ENCODE results near the gene CDH5. TPM values are rescaled to one million over a fixed set of nuclear protein-coding genes. Genes with fewer than 3 reads are reported as not detected.
"Not testable (repeated sequence)": the region's sequence is repeated elsewhere in the genome, so short reads cannot be mapped to it uniquely, and the experiment has no call there.

CDH5 gene
- total and polyA plus RNA-seq, 2 experiments from 2014 or later: not detected

DNA sequence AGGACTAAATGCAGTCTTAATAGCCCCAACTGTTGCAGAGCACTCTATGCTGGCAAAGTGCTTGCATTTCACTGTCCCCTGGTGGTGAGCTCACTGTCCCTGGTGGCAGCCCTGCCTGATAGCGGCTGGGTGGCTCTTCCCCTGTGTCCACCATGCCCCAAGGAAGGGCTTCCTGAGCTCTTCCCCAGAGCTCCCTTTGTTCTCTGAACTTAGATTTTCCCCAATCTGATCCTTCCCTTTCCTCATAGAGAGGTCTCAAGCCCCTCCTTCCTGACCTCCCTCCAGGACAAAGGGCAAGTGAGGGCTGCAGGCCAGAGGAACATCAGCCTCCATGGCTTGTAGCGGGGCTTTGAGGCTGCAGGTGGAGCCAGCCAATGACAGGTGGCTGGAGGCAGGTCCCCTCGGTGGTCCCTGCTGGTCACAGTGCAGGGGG, 77.6 kb downstream of the CDH5 start:
- peaks cover 14% of the 10 kb centered on the region for H3K4me1 ChIP-seq (ENCODE audit: insufficient read depth)
- H3F3A ChIP-seq (ENCODE audit: insufficient read depth): no peaks in the 10 kb centered on the region
- no peak overlapping the region for H3K9ac ChIP-seq
- TF ChIP-seq EZH2 (IDR thresholded peaks at IDR 0.05; ENCODE audit: insufficient read depth, poor library complexity, severe bottlenecking): no peak
- H3K27ac ChIP-seq: no peak overlapping the region
- DNase-seq: no peak
- H3K79me2 ChIP-seq (ENCODE audit: insufficient read depth): no peaks in the 10 kb centered on the region
- H3K27me3 ChIP-seq (replicated peaks; ENCODE audit: insufficient read depth): no peaks in the 10 kb centered on the region; the same call in 1 of the 2 replicates
- H3K36me3 ChIP-seq (ENCODE audit: low read depth): no peaks in the 10 kb centered on the region
- no peak overlapping the region for H3K4me3 ChIP-seq
- no peaks in the 10 kb centered on the region for H3K9me2 ChIP-seq (ENCODE audit: insufficient read depth)
- H3K4me2 ChIP-seq (ENCODE audit: unreplicated experiment): no peak overlapping the region
- 74 to 81% methylated on average over 3 of the region's 3 CpGs for WGBS, 2 experiments (ENCODE audit: low coverage in 1 of 2, low lambda C conversion rate in 2 of 2, missing lambda C conversion rate in 2 of 2)
- H3K9me3 ChIP-seq (ENCODE audit: low read depth): no peaks in the 10 kb centered on the region
- in situ Hi-C loops (cut with MboI): no loop called here
- no peak overlapping the region for H2AFZ ChIP-seq
- no peaks in the 10 kb centered on the region for H4K20me1 ChIP-seq (ENCODE audit: insufficient read depth)

DNA sequence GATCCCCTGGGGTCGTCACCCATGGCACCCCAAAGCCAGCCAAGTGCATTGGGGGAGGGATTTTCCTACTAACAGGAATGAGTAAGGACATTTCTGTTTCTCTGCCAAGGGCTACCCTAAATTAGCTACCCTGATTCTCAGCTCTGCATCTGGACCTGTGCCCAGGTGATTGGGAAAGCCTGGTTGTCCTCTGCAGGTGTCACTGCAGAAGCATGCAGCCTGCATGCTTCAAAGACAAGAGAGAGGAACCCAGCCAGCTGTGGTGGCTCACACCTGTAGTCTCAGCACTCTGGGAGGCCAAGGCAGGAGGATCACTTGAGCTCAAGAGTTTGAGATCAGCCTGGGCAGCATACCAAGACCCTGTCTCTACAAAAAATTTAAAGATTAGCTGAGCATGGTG, 80.2 kb downstream of the CDH5 start:
- Histone ChIP-seq H3K9me3 (ENCODE audit: low read depth) (no peaks in the 10 kb centered on the region), H3K9ac (no peak overlapping the region), H3K27me3 (replicated peaks; ENCODE audit: insufficient read depth) (no peaks in the 10 kb centered on the region; the same call in 1 of the 2 replicates), H3K79me2 (ENCODE audit: insufficient read depth) (no peaks in the 10 kb centered on the region), H3K27ac (no peak overlapping the region), H3K4me1 (ENCODE audit: insufficient read depth) (peaks cover 13% of the 10 kb centered on the region), H3F3A (ENCODE audit: insufficient read depth) (no peaks in the 10 kb centered on the region), H4K20me1 (ENCODE audit: insufficient read depth) (no peaks in the 10 kb centered on the region), H2AFZ (no peak overlapping the region), H3K4me3 (no peak overlapping the region), H3K4me2 (ENCODE audit: unreplicated experiment) (no peak overlapping the region), H3K9me2 (ENCODE audit: insufficient read depth) (no peaks in the 10 kb centered on the region), H3K36me3 (ENCODE audit: low read depth) (no peaks in the 10 kb centered on the region)
- TF ChIP-seq EZH2phosphoT487 (IDR thresholded peaks at IDR 0.05; ENCODE audit: insufficient read depth, low read depth): no peak
- TF ChIP-seq EZH2 (IDR thresholded peaks at IDR 0.05; ENCODE audit: insufficient read depth, poor library complexity, severe bottlenecking): no peak
- in situ Hi-C loops (cut with MboI): no loop called here
- DNase-seq: no peak
- WGBS, 2 experiments (ENCODE audit: low coverage in 1 of 2, low lambda C conversion rate in 2 of 2, missing lambda C conversion rate in 2 of 2): 73 to 88% methylated on average over 1 of the region's 1 CpG

DNA sequence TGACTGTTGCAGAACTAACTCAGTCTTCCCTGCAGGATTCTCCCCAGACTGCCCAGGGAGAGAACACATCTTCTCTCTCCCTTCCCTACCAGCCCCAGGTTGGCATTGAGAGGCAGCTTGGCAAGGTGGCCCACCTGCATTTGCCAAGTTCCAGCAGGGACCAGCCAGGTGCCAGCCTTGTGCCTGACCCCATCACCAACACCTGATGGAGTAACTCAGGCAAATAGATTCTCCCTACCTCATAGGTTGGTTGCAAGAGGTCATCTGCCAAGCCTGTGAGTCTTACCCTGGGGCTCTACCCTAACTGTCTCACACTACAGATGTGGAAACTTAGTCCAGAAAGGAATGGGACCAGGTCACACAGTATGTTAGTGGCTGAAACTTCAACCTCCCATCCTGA, 81.0 kb downstream of the CDH5 start:
- no peaks in the 10 kb centered on the region for H3K79me2 ChIP-seq (ENCODE audit: insufficient read depth)
- no peaks in the 10 kb centered on the region; the same call in 1 of the 2 replicates for H3K27me3 ChIP-seq (replicated peaks; ENCODE audit: insufficient read depth)
- in situ Hi-C loops (cut with MboI): no loop called here
- H2AFZ ChIP-seq: no peak overlapping the region
- no peaks in the 10 kb centered on the region for H3K9me2 ChIP-seq (ENCODE audit: insufficient read depth)
- no peak for DNase-seq
- H3K27ac ChIP-seq: no peak overlapping the region
- no peak for TF ChIP-seq EZH2phosphoT487 (IDR thresholded peaks at IDR 0.05; ENCODE audit: insufficient read depth, low read depth)
- no peak for TF ChIP-seq EZH2 (IDR thresholded peaks at IDR 0.05; ENCODE audit: insufficient read depth, poor library complexity, severe bottlenecking)
- H3K4me2 ChIP-seq (ENCODE audit: unreplicated experiment): no peak overlapping the region
- H3F3A ChIP-seq (ENCODE audit: insufficient read depth): no peaks in the 10 kb centered on the region
- H3K4me1 ChIP-seq (ENCODE audit: insufficient read depth): peaks cover 6% of the 10 kb centered on the region
- no peak overlapping the region for H3K4me3 ChIP-seq
- no peaks in the 10 kb centered on the region for H3K9me3 ChIP-seq (ENCODE audit: low read depth)
- no peak overlapping the region for H3K9ac ChIP-seq
- no peaks in the 10 kb centered on the region for H4K20me1 ChIP-seq (ENCODE audit: insufficient read depth)
- no peaks in the 10 kb centered on the region for H3K36me3 ChIP-seq (ENCODE audit: low read depth)

DNA sequence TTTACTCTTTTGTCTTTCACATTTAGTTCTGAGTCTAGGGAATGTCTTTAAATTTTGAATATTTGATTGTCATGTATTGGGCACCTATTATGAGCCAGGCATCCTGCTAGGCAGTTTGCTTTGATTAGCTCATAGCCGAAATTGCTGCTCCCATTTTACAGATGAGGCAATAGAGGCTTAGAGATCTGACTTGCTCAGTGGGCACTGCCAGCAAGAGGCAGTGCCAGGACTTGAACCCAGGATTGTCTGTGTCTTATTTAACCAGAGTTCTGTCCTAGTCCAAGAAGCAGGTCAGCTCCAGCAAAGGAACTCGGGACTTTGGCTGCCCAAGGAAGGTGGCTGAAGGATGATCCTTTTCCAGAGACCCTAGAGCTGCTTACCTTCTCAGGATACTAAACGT, 85.1 kb downstream of the CDH5 start:
- WGBS, 2 experiments (ENCODE audit: low coverage in 1 of 2, low lambda C conversion rate in 2 of 2, missing lambda C conversion rate in 2 of 2): 68 to 72% methylated on average over 3 of the region's 3 CpGs
- in situ Hi-C loops (cut with MboI): no loop called here
- H4K20me1 ChIP-seq (ENCODE audit: insufficient read depth): no peaks in the 10 kb centered on the region

DNA sequence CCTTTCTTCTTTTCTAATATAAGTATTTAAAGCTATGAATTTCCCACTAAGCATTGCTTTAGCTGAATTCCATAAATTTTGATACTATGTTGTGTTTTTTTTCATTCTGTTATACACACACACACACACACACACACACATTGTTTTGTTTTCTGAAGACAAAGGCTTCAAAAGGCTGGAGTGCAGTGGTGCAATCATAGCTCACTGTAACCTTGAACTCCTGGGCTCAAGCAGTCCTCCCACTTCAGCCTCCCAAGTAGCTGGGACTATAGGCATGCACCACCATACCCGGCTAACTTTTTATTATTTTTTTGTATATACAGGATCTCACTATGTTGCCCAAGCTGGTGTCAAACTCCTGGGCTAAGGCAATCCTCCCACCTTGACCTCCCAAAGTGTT, 86.7 kb downstream of the CDH5 start:
- DNase-seq; H3K36me3 ChIP-seq (ENCODE audit: low read depth); H3K4me2 ChIP-seq (ENCODE audit: unreplicated experiment); H4K20me1 ChIP-seq (ENCODE audit: insufficient read depth); H3K79me2 ChIP-seq (ENCODE audit: insufficient read depth); H2AFZ ChIP-seq; H3F3A ChIP-seq (ENCODE audit: insufficient read depth); H3K9me3 ChIP-seq (ENCODE audit: low read depth); H3K4me3 ChIP-seq; in situ Hi-C loops (cut with MboI); H3K9ac ChIP-seq; H3K27me3 ChIP-seq (replicated peaks; ENCODE audit: insufficient read depth); H3K9me2 ChIP-seq (ENCODE audit: insufficient read depth); H3K27ac ChIP-seq; H3K4me1 ChIP-seq (ENCODE audit: insufficient read depth): not testable (repeated sequence)
- 94 to 100% methylated on average over 1 of the region's 1 CpG for WGBS, 2 experiments (ENCODE audit: low coverage in 1 of 2, low lambda C conversion rate in 2 of 2, missing lambda C conversion rate in 2 of 2)

More for the DNA sequence above, 85.1 kb downstream of the CDH5 start:
- Histone ChIP-seq H3K4me3 (no peak overlapping the region), H3K27me3 (replicated peaks; ENCODE audit: insufficient read depth) (no peaks in the 10 kb centered on the region; the same call in 1 of the 2 replicates), H3K9me2 (ENCODE audit: insufficient read depth) (no peaks in the 10 kb centered on the region), H2AFZ (no peak overlapping the region), H3K4me2 (ENCODE audit: unreplicated experiment) (no peak overlapping the region), H3K9ac (no peak overlapping the region), H3K36me3 (ENCODE audit: low read depth) (no peaks in the 10 kb centered on the region), H3K4me1 (ENCODE audit: insufficient read depth) (no peaks in the 10 kb centered on the region), H3K27ac (no peak overlapping the region), H3K9me3 (ENCODE audit: low read depth) (no peaks in the 10 kb centered on the region), H3F3A (ENCODE audit: insufficient read depth) (no peaks in the 10 kb centered on the region), H3K79me2 (ENCODE audit: insufficient read depth) (no peaks in the 10 kb centered on the region)
- no peak for DNase-seq
- TF ChIP-seq EZH2phosphoT487 (IDR thresholded peaks at IDR 0.05; ENCODE audit: insufficient read depth, low read depth) (no peak), EZH2 (IDR thresholded peaks at IDR 0.05; ENCODE audit: insufficient read depth, poor library complexity, severe bottlenecking) (no peak)

Other genes with a start within 250 kb of the CDH5 start
- 0.32 and 1.1 TPM in 2 replicates for gene BEAN1, start 60.6 kb downstream of the CDH5 start, total RNA-seq (2014; rRNA removed; shearing (Covaris generic))
- gene BEAN1, start 60.6 kb downstream of the CDH5 start, polyA plus RNA-seq (2016; fragmentation: Nextera tagmentation; extraction: Ambion mirVana): 0.50 and 0.89 TPM in 2 replicates
- 57.5 and 58.8 TPM in 2 replicates for gene TK2, start 183.4 kb downstream of the CDH5 start, total RNA-seq (2014; rRNA removed; shearing (Covaris generic))
- 27.9 and 28.2 TPM in 2 replicates for gene TK2, start 183.4 kb downstream of the CDH5 start, polyA plus RNA-seq (2016; fragmentation: Nextera tagmentation; extraction: Ambion mirVana)
- 64.2 and 130 TPM in 2 replicates for gene CKLF, start 185.9 kb downstream of the CDH5 start, total RNA-seq (2014; rRNA removed; shearing (Covaris generic))
- 107 and 108 TPM in 2 replicates for gene CKLF, start 185.9 kb downstream of the CDH5 start, polyA plus RNA-seq (2016; fragmentation: Nextera tagmentation; extraction: Ambion mirVana)
- gene CMTM1, start 199.7 kb downstream of the CDH5 start, total RNA-seq (2014; rRNA removed; shearing (Covaris generic)): 2.1 and 3.1 TPM in 2 replicates
- 6.0 and 6.8 TPM in 2 replicates for gene CMTM1, start 199.7 kb downstream of the CDH5 start, polyA plus RNA-seq (2016; fragmentation: Nextera tagmentation; extraction: Ambion mirVana)
- gene CMTM2, start 212.8 kb downstream of the CDH5 start, total RNA-seq (2014; rRNA removed; shearing (Covaris generic)): not detected in 2 replicates
- gene CMTM2, start 212.8 kb downstream of the CDH5 start, polyA plus RNA-seq (2016; fragmentation: Nextera tagmentation; extraction: Ambion mirVana): not detected in 2 replicates
- 21.9 and 32.6 TPM in 2 replicates for gene CMTM3, start 238.0 kb downstream of the CDH5 start, total RNA-seq (2014; rRNA removed; shearing (Covaris generic))
- 43.9 and 47.0 TPM in 2 replicates for gene CMTM3, start 238.0 kb downstream of the CDH5 start, polyA plus RNA-seq (2016; fragmentation: Nextera tagmentation; extraction: Ambion mirVana)